ENCODE measurements around the gene SGF29.
"Not testable (repeated sequence)": the region's sequence is repeated elsewhere in the genome, so short reads cannot be mapped to it uniquely, and the experiment has no call there.

SGF29 gene

GRCh38 chr16:28612359-28613280 lies 58.9 kb downstream of the SGF29 start:
- H3K36me3 ChIP-seq (ENCODE audit: control insufficient read depth, insufficient read depth, low read length); H3K9ac ChIP-seq (ENCODE audit: low read depth, low read length); H3K4me3 ChIP-seq (ENCODE audit: low read depth, low read length); H3K27me3 ChIP-seq (ENCODE audit: control insufficient read depth, insufficient read depth, low read length); H3K4me1 ChIP-seq (ENCODE audit: control insufficient read depth, insufficient read depth, low read length); H3K9me3 ChIP-seq (ENCODE audit: control insufficient read depth, insufficient read depth, low read length): not testable (repeated sequence)

GRCh38 chr16:28613912-28614311 lies 60.2 kb downstream of the SGF29 start:
- not testable (repeated sequence) for H3K4me3 ChIP-seq (ENCODE audit: low read depth, low read length); H3K27me3 ChIP-seq (ENCODE audit: control insufficient read depth, insufficient read depth, low read length)

GRCh38 chr16:28614561-28614960 lies 60.8 kb downstream of the SGF29 start:
- not testable (repeated sequence) for H3K36me3 ChIP-seq (ENCODE audit: control insufficient read depth, insufficient read depth, low read length); H3K27me3 ChIP-seq (ENCODE audit: control insufficient read depth, insufficient read depth, low read length); H3K4me3 ChIP-seq (ENCODE audit: low read depth, low read length); H3K9me3 ChIP-seq (ENCODE audit: control insufficient read depth, insufficient read depth, low read length); H3K4me1 ChIP-seq (ENCODE audit: control insufficient read depth, insufficient read depth, low read length); H3K9ac ChIP-seq (ENCODE audit: low read depth, low read length)

More at GRCh38 chr16:28613912-28614311, 60.2 kb downstream of the SGF29 start:
- not testable (repeated sequence) for H3K36me3 ChIP-seq (ENCODE audit: control insufficient read depth, insufficient read depth, low read length); H3K9me3 ChIP-seq (ENCODE audit: control insufficient read depth, insufficient read depth, low read length); H3K9ac ChIP-seq (ENCODE audit: low read depth, low read length); H3K4me1 ChIP-seq (ENCODE audit: control insufficient read depth, insufficient read depth, low read length)

GRCh38 chr16:28615486-28616223 lies 61.9 kb downstream of the SGF29 start:
- not testable (repeated sequence) for H3K4me3 ChIP-seq (ENCODE audit: low read depth, low read length); H3K36me3 ChIP-seq (ENCODE audit: control insufficient read depth, insufficient read depth, low read length); H3K4me1 ChIP-seq (ENCODE audit: control insufficient read depth, insufficient read depth, low read length); H3K9ac ChIP-seq (ENCODE audit: low read depth, low read length); H3K27me3 ChIP-seq (ENCODE audit: control insufficient read depth, insufficient read depth, low read length); H3K9me3 ChIP-seq (ENCODE audit: control insufficient read depth, insufficient read depth, low read length)

- not testable (repeated sequence) for H3K36me3 ChIP-seq (ENCODE audit: control insufficient read depth, insufficient read depth, low read length)
These were observed 62.5 kb downstream of the SGF29 start for GRCh38 chr16:28616224-28616577.

GRCh38 chr16:28616636-28617035 lies 62.9 kb downstream of the SGF29 start:
- Histone ChIP-seq H3K9me3 (ENCODE audit: control insufficient read depth, insufficient read depth, low read length) (no peaks in the 10 kb centered on the region), H3K36me3 (ENCODE audit: control insufficient read depth, insufficient read depth, low read length) (no peaks in the 10 kb centered on the region), H3K4me1 (ENCODE audit: control insufficient read depth, insufficient read depth, low read length) (peaks cover 5% of the 10 kb centered on the region), H3K4me3 (ENCODE audit: low read depth, low read length) (no peak overlapping the region), H3K9ac (ENCODE audit: low read depth, low read length) (no peak overlapping the region), H3K27me3 (ENCODE audit: control insufficient read depth, insufficient read depth, low read length) (no peaks in the 10 kb centered on the region)

More at GRCh38 chr16:28616224-28616577, 62.5 kb downstream of the SGF29 start:
- H3K4me1 ChIP-seq (ENCODE audit: control insufficient read depth, insufficient read depth, low read length); H3K27me3 ChIP-seq (ENCODE audit: control insufficient read depth, insufficient read depth, low read length); H3K9ac ChIP-seq (ENCODE audit: low read depth, low read length); H3K9me3 ChIP-seq (ENCODE audit: control insufficient read depth, insufficient read depth, low read length); H3K4me3 ChIP-seq (ENCODE audit: low read depth, low read length): not testable (repeated sequence)

- Histone ChIP-seq H3K9me3 (ENCODE audit: control insufficient read depth, insufficient read depth, low read length) (no peaks in the 10 kb centered on the region), H3K27me3 (ENCODE audit: control insufficient read depth, insufficient read depth, low read length) (no peaks in the 10 kb centered on the region), H3K4me3 (ENCODE audit: low read depth, low read length) (no peak overlapping the region), H3K4me1 (ENCODE audit: control insufficient read depth, insufficient read depth, low read length) (peaks cover 9% of the 10 kb centered on the region), H3K9ac (ENCODE audit: low read depth, low read length) (no peak overlapping the region), H3K36me3 (ENCODE audit: control insufficient read depth, insufficient read depth, low read length) (no peaks in the 10 kb centered on the region)
These were observed 64.2 kb downstream of the SGF29 start for GRCh38 chr16:28617874-28618273.

GRCh38 chr16:28620316-28620715 lies 66.6 kb downstream of the SGF29 start:
- H3K36me3 ChIP-seq (ENCODE audit: control insufficient read depth, insufficient read depth, low read length); H3K4me3 ChIP-seq (ENCODE audit: low read depth, low read length); H3K9ac ChIP-seq (ENCODE audit: low read depth, low read length); H3K27me3 ChIP-seq (ENCODE audit: control insufficient read depth, insufficient read depth, low read length); H3K4me1 ChIP-seq (ENCODE audit: control insufficient read depth, insufficient read depth, low read length); H3K9me3 ChIP-seq (ENCODE audit: control insufficient read depth, insufficient read depth, low read length): not testable (repeated sequence)

- Histone ChIP-seq H3K36me3 (ENCODE audit: control insufficient read depth, insufficient read depth, low read length) (no peaks in the 10 kb centered on the region), H3K4me3 (ENCODE audit: low read depth, low read length) (no peak overlapping the region), H3K9ac (ENCODE audit: low read depth, low read length) (no peak overlapping the region)
These were observed 67.9 kb downstream of the SGF29 start for GRCh38 chr16:28621481-28622155.

GRCh38 chr16:28622532-28623171 lies 68.9 kb downstream of the SGF29 start:
- H3K9me3 ChIP-seq (ENCODE audit: control insufficient read depth, insufficient read depth, low read length); H3K4me1 ChIP-seq (ENCODE audit: control insufficient read depth, insufficient read depth, low read length); H3K4me3 ChIP-seq (ENCODE audit: low read depth, low read length); H3K36me3 ChIP-seq (ENCODE audit: control insufficient read depth, insufficient read depth, low read length); H3K9ac ChIP-seq (ENCODE audit: low read depth, low read length); H3K27me3 ChIP-seq (ENCODE audit: control insufficient read depth, insufficient read depth, low read length): not testable (repeated sequence)

More at GRCh38 chr16:28621481-28622155, 67.9 kb downstream of the SGF29 start:
- Histone ChIP-seq H3K4me1 (ENCODE audit: control insufficient read depth, insufficient read depth, low read length) (peaks cover 9% of the 10 kb centered on the region), H3K27me3 (ENCODE audit: control insufficient read depth, insufficient read depth, low read length) (no peaks in the 10 kb centered on the region), H3K9me3 (ENCODE audit: control insufficient read depth, insufficient read depth, low read length) (no peaks in the 10 kb centered on the region)

GRCh38 chr16:28623172-28623711 lies 69.5 kb downstream of the SGF29 start:
- H3K4me1 ChIP-seq (ENCODE audit: control insufficient read depth, insufficient read depth, low read length): peaks cover 4% of the 10 kb centered on the region
- H3K9me3 ChIP-seq (ENCODE audit: control insufficient read depth, insufficient read depth, low read length): no peaks in the 10 kb centered on the region
- H3K4me3 ChIP-seq (ENCODE audit: low read depth, low read length): no peak overlapping the region
- H3K36me3 ChIP-seq (ENCODE audit: control insufficient read depth, insufficient read depth, low read length): no peaks in the 10 kb centered on the region
- H3K27me3 ChIP-seq (ENCODE audit: control insufficient read depth, insufficient read depth, low read length): no peaks in the 10 kb centered on the region
- no peak overlapping the region for H3K9ac ChIP-seq (ENCODE audit: low read depth, low read length)

All from iPS-15b (cell line).